Measurements from ENCODE around the gene PHAF1. TPM values are rescaled to one million over a fixed set of nuclear protein-coding genes. Genes with fewer than 3 reads are reported as not detected.

Gene PHAF1
- total and polyA plus RNA-seq, 2 experiments from 2014 or later: 15.2 to 24.4 TPM

- Histone ChIP-seq H3K4me2 (ENCODE audit: unreplicated experiment) (peak overlapping the region; percentile 73), H3K27me3 (replicated peaks; ENCODE audit: insufficient read depth) (no peaks in the 10 kb centered on the region), H3K9ac (no peak overlapping the region), H3K4me1 (ENCODE audit: insufficient read depth) (0 out of 2 replicates have a peak, but pooled peaks cover 5% of the 10 kb centered on the region), H3K27ac (no peak overlapping the region), H3F3A (ENCODE audit: insufficient read depth) (peaks cover 16% of the 10 kb centered on the region; the same call in 1 of the 2 replicates), H3K36me3 (ENCODE audit: low read depth) (no peaks in the 10 kb centered on the region; the same call in 1 of the 2 replicates), H3K79me2 (ENCODE audit: insufficient read depth) (peaks cover 4% of the 10 kb centered on the region; the same call in 1 of the 2 replicates), H4K20me1 (ENCODE audit: insufficient read depth) (no peaks in the 10 kb centered on the region), H3K9me2 (ENCODE audit: insufficient read depth) (no peaks in the 10 kb centered on the region), H3K4me3 (peak overlapping the region; percentile 50), H2AFZ (no peak overlapping the region), H3K9me3 (ENCODE audit: low read depth) (no peaks in the 10 kb centered on the region)
- 45% methylated on average over 48 to 51 of the region's 61 CpGs for WGBS, 2 experiments (ENCODE audit: low coverage in 1 of 2, low lambda C conversion rate in 2 of 2, missing lambda C conversion rate in 2 of 2)
- no peak for DNase-seq
- no peak for TF ChIP-seq EZH2 (IDR thresholded peaks at IDR 0.05; ENCODE audit: insufficient read depth, poor library complexity, severe bottlenecking)
- no peak for TF ChIP-seq EZH2phosphoT487 (IDR thresholded peaks at IDR 0.05; ENCODE audit: insufficient read depth, low read depth)
- in situ Hi-C loops (cut with MboI): loop anchor here (25.0 kb wide), 1 partner anchor 192 kb away; the partner anchor contains the start of gene CES3
Measured at GRCh38 chr16:67154578-67155294, 45.0 kb downstream of the PHAF1 start.

GRCh38 chr16:67155295-67156142 is 45.8 kb downstream of the PHAF1 start:
- Histone ChIP-seq H3K27me3 (replicated peaks; ENCODE audit: insufficient read depth) (no peaks in the 10 kb centered on the region), H3K4me1 (ENCODE audit: insufficient read depth) (0 out of 2 replicates have a peak, but pooled peaks cover 5% of the 10 kb centered on the region), H4K20me1 (ENCODE audit: insufficient read depth) (no peaks in the 10 kb centered on the region), H3K4me3 (peak overlapping the region; percentile 50), H3K9me3 (ENCODE audit: low read depth) (no peaks in the 10 kb centered on the region), H3F3A (ENCODE audit: insufficient read depth) (peaks cover 16% of the 10 kb centered on the region; the same call in 1 of the 2 replicates), H3K79me2 (ENCODE audit: insufficient read depth) (0 out of 2 replicates have a peak, but pooled peaks cover 4% of the 10 kb centered on the region), H3K36me3 (ENCODE audit: low read depth) (no peaks in the 10 kb centered on the region), H3K4me2 (ENCODE audit: unreplicated experiment) (peak overlapping the region; percentile 73), H2AFZ (no peak overlapping the region), H3K9ac (no peak overlapping the region), H3K27ac (no peak overlapping the region), H3K9me2 (ENCODE audit: insufficient read depth) (no peaks in the 10 kb centered on the region)
- TF ChIP-seq EZH2 (IDR thresholded peaks at IDR 0.05; ENCODE audit: insufficient read depth, poor library complexity, severe bottlenecking) (no peak), EZH2phosphoT487 (IDR thresholded peaks at IDR 0.05; ENCODE audit: insufficient read depth, low read depth) (no peak)
- in situ Hi-C loops (cut with MboI): loop anchor here (25.0 kb wide), 1 partner anchor 193 kb away; the partner anchor contains the start of gene CES3
- WGBS, 2 experiments (ENCODE audit: low coverage in 1 of 2, low lambda C conversion rate in 2 of 2, missing lambda C conversion rate in 2 of 2): 14% methylated on average over 72 to 74 of the region's 74 CpGs
- DNase-seq: peak; percentile 90

GRCh38 chr16:67156143-67156844 is 46.6 kb downstream of the PHAF1 start:
- Histone ChIP-seq H3F3A (ENCODE audit: insufficient read depth) (peaks cover 14% of the 10 kb centered on the region; the same call in 1 of the 2 replicates), H3K9ac (no peak overlapping the region), H3K79me2 (ENCODE audit: insufficient read depth) (0 out of 2 replicates have a peak, but pooled peaks cover 4% of the 10 kb centered on the region), H3K4me1 (ENCODE audit: insufficient read depth) (0 out of 2 replicates have a peak, but pooled peaks cover 4% of the 10 kb centered on the region), H3K4me3 (no peak overlapping the region), H3K27me3 (replicated peaks; ENCODE audit: insufficient read depth) (no peaks in the 10 kb centered on the region), H3K9me2 (ENCODE audit: insufficient read depth) (no peaks in the 10 kb centered on the region), H3K9me3 (ENCODE audit: low read depth) (no peaks in the 10 kb centered on the region), H4K20me1 (ENCODE audit: insufficient read depth) (no peaks in the 10 kb centered on the region), H3K27ac (no peak overlapping the region), H3K36me3 (ENCODE audit: low read depth) (no peaks in the 10 kb centered on the region), H3K4me2 (ENCODE audit: unreplicated experiment) (no peak overlapping the region), H2AFZ (no peak overlapping the region)
- TF ChIP-seq EZH2phosphoT487 (IDR thresholded peaks at IDR 0.05; ENCODE audit: insufficient read depth, low read depth) (no peak), EZH2 (IDR thresholded peaks at IDR 0.05; ENCODE audit: insufficient read depth, poor library complexity, severe bottlenecking) (no peak)
- DNase-seq: no peak
- 62 to 65% methylated on average over 14 to 15 of the region's 15 CpGs for whole genome bisulfite sequencing, 2 experiments (ENCODE audit: low coverage in 1 of 2, low lambda C conversion rate in 2 of 2, missing lambda C conversion rate in 2 of 2)
- in situ Hi-C loops (cut with MboI): loop anchor here (25.0 kb wide), 1 partner anchor 194 kb away; the partner anchor contains the start of gene CES3

All from GM23248 (cell line).